NB4 (cell line): ENCODE data around the gene ITFG2.

Source experiments
- MYC ChIP-seq: IDR thresholded peaks from 2 replicates; pipeline ENCODE4 v1.6.1; 2011; ENCODE audit warnings: low read depth, low read length
- TF ChIP-seq, protein P1 (sequence below): IDR thresholded peaks from one replicate; pipeline ENCODE4 v1.5.1; 2012; ENCODE audit warnings: low read depth, low read length

- TF ChIP-seq, protein P1, sequence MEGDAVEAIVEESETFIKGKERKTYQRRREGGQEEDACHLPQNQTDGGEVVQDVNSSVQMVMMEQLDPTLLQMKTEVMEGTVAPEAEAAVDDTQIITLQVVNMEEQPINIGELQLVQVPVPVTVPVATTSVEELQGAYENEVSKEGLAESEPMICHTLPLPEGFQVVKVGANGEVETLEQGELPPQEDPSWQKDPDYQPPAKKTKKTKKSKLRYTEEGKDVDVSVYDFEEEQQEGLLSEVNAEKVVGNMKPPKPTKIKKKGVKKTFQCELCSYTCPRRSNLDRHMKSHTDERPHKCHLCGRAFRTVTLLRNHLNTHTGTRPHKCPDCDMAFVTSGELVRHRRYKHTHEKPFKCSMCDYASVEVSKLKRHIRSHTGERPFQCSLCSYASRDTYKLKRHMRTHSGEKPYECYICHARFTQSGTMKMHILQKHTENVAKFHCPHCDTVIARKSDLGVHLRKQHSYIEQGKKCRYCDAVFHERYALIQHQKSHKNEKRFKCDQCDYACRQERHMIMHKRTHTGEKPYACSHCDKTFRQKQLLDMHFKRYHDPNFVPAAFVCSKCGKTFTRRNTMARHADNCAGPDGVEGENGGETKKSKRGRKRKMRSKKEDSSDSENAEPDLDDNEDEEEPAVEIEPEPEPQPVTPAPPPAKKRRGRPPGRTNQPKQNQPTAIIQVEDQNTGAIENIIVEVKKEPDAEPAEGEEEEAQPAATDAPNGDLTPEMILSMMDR = no peak
- no peak for TF ChIP-seq MYC
Measured at GRCh38 chr12:2764398-2764797, 48.1 kb upstream of the ITFG2 start.
